Smooth muscle cell of the brain vasculature (primary cell): Measurements from ENCODE around the gene LST1.
"Not testable (repeated sequence)": the region's sequence is repeated elsewhere in the genome, so short reads cannot be mapped to it uniquely, and the experiment has no call there.

Source experiments
- DNase-seq: peaks from one replicate; pipeline ENCODE4 v3.0.0-alpha.2; 2012; ENCODE audit warnings: low read depth, low spot score

Gene LST1

DNA sequence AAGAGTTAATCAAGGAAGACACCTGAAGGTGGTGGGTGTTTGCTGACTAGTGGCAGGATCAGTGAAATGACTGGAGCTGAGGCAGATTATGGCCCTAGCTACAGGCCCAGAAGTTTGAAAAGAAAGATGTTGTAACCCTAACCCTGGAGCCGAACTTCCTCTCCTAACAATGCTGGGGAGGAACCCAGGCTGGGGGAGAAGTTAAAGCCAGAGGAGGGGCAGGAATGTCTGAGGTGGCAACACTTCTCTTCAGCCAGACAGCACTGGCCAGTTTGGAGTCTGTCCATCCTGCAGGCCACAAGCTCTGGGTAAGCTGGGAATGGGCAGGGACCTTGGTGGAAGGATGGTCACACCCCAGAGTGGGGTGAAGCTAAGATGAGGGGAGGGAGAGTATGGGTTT is at the start of gene LST1:
LST1 (plus strand) TSS at position 270 of the 400 bp plus-strand sequence. CDS start 1,023 bp downstream, outside the sequence.
- no peak for DNase-seq

DNA sequence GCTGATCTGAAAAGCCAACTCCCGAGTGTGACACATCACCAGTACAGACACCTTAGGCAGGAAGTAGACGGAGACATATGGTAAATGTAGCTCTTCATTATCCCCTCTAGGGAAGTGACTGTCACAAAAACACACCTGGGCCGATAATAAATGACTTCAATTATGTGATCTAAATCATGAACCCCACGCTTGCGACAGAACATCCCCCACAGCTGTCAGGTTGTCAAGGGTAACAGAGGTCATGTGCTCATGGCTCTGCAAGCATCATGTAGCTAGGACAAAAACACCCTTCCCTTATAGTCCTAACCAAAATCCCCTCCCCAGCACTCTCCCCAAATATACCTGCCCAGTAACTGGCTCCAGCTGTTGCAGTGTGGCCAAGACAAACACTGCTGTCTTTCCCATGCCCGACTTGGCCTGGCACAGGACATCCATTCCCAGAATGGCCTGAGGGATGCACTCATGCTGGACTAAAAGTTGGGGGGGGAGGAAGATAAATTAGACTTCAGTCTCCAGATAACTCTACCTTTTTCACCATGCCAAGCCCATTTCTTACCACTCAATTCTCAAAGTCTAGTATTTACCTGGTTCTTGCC is 47.2 kb upstream of the LST1 start:
- DNase-seq: no peak

DNA sequence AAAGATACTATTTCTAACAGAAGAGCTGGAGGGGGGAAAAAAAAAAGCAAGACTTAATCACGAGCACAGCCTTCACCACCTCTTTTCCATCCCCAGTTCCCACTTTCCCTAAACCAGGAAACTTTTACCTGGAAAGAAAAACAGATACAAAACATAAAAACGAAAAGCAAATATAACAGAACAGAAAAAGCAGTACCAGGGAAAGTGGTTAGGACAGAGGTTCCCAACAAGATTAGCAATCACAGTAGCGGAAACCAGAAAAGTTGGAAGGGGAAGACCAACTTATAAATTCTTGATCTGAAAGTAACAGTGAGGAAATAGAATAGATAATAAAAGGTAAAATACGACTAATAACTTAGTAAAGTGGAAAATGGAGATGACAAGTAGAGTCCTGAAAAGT is 45.4 kb upstream of the LST1 start:
- no peak for DNase-seq

DNA sequence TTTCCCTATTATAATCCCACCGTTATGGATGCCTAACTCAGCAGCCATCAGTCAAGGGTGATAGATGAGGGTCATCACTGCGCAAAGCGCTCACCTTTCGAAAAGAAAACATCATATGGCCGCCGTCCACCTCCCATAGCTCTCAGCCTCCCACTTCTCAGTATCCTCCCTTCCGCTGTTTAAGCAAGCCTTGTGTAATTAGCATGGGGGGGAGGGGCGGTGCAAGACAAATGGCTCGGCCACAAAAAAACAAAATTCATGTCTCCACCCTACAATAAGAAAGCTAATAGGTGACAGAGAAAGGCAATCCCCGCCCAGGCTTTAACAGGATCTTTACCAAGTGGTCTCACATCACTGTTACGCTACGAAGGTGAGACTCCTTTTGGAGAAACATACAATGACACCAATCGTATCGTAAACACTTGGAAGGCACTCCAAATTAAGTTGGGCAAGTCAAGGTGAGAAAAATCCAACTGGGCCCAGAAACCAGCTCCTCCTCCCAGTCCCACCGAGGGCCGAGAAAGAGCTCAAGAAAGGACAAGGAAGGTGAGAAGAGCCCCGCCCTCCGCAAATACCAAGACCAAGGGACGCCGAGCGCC is 44.9 kb upstream of the LST1 start:
- DNase-seq: no peak

DNA sequence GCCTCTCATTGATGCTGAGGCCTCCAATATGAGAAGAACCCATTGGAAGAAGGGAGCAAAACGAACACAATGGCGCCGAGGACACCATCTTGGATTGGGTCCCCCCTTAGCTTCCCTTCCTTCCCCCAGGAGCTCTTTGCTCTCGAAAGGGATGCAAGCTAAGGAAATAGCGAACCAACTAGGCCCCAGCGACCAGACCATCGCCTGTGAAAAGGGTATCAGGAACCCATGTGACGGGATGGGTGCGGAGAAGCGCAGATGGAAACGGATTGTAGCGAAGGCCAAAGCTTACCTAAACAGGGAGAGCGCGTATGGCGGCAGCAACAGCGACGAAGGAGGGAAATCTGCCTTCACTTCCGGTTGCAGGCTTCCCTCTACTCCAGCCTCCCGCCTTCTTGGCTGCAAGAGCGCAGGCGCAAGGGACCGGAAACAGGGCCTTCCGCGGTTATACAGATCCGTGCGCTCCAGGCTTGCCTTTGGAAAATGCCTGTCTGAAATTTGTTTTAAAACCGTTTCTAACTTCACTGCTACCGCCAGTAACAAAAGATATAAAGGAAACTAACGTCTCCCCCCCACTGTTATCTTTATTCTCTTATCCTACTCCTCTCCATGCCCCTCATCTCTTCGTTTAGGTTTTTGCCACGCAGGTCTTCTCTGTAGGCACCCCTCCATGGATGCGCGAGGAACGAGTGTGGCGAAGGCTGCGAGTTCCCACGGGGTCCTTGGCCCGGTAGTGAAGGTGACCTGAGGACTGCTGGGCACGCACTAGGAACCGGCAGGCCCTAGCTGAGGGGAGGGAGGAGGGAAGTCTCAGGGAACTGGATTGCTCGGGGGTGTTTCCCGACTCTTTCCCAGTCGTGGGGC is 44.2 kb upstream of the LST1 start, which contains the start of gene DDX39B:
DDX39B (minus strand) TSS at position 346 of the 864 bp plus-strand sequence. CDS start 1,471 bp downstream, outside the sequence.
- peak; percentile 95 for DNase-seq

DNA sequence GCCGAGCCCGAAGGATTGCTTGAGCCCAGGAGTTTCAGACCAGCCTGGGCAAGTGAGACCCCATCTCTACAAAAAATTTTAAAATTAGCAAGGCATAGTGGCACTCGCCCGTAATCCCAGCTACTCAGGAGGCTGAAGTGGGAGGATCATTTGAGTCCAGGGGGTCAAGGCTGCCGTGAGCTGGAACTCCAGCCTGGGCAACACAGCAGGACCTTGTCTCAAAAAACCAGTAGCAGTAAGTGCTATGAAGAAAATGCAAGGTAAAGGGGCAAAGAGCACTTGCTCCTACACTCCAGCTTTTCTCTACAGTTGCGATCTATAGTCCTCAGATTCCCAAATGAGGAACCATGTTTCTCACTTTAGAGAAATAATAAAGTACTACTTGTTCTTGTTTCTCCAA is 42.4 kb upstream of the LST1 start:
- DNase-seq: no peak

DNA sequence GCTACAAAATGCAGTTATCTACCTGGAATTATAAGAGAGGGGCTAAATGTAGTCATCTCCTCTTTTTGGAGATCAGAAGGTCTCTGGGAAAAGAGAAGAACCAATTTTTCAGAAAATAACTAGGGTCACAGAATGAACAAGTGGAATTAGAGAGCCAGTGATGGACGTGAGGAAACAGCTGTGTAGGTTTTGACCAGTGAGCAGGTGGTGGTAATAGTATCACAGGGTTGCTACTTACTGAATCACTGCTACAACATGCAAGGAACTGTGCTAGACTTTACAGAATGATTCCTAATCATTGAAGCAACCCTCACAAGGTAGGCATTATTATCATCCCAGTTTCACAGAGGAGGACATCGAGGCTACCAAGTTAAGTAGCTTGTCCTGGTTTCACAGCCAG is 41.4 kb upstream of the LST1 start:
- DNase-seq: no peak

DNA sequence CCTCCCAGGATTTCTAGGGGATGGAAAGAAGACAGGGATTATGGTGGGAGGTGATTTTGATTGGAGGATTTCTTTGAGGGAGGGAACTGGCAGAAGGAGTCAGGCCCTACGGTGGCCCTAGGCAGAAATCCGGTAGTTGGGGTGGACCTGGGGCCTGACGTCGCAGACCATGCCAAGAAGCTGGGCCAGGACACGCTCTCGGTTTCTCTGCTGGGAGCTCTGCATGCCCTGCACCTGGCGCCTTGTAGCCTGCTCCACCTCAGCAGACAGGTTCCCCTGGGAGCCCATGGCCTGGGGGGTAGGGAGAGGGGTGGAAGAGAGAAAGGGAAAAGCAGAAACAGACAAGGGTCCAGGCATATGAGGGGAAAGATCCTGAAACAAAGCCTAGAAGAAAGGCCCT is 40.8 kb upstream of the LST1 start:
- no peak for DNase-seq

DNA sequence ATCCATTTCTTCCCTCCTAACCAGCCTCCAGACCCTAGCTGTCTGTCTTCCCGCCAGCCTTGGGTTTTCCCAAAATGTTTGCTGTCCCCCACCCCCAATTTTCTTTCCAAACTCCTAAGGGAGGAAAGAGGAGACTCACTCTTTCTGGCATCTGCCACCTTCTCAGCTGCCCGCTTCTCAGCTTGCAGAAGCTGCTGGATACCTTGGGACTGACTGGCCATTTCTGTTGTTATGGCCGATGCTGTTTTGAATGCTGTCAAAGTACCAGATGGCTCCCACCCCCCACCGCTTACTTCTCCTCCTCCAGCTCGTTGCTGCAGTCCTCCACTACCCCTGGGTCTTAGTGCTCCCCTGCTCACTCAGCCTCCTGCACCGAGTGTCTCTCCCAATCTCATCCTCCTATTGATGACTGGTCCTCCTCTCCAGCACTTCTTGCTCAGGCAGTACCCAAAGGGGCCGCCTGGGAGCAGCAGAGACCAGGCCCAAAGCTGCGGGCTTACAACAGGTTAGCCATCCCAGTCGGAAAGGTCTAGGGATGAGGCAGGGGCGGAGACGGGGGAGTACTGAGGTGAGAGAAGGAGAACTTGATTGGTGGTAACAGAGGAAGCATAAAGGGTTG is 39.6 kb upstream of the LST1 start, which contains the start of gene ATP6V1G2:
ATP6V1G2 (minus strand) TSS at position 270 of the 619 bp plus-strand sequence; CDS start at position 221, 49 bp downstream.
- DNase-seq: peak; percentile 92

- peak; percentile 96 for DNase-seq
These were observed 38.9 kb upstream of the LST1 start, which contains the start of gene NFKBIL1 for GRCh38 chr6:31546958-31547726. TSS of gene NFKBIL1 (plus strand) at chr6:31547608. CDS start at chr6:31547695, 87 bp downstream.

DNA sequence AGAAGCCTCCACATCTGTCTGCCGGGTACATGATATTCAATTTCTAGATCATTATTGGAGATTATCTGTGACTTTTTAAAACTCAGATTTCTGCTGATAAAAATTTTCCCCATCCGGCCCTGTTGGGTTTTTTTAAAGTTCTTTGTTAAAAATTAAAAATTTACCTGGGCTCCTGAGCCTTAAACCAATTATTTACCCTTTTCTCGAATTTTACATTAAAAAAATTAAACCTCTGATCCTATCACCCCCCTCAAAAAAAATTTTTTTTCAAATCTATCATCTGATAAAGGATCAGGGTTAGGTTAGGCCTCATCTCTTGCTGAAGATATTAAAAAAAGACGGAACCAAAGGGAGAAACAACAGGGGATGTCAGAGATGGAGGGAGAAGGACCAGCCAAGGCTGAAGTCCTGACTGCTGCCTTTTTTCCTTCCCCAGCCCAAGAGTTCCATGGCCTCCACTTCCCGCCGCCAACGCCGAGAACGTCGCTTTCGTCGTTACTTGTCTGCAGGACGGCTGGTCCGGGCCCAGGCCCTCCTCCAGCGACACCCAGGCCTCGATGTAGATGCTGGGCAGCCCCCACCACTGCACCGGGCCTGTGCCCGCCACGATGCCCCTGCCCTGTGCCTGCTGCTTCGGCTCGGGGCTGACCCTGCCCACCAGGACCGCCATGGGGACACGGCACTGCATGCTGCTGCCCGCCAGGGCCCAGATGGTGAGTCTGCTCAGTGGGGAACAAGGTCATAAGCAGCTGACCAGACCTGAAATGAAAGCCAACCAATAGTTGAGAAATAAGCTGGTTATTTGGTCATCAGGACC is 38.1 kb upstream of the LST1 start:
- no peak for DNase-seq

DNA sequence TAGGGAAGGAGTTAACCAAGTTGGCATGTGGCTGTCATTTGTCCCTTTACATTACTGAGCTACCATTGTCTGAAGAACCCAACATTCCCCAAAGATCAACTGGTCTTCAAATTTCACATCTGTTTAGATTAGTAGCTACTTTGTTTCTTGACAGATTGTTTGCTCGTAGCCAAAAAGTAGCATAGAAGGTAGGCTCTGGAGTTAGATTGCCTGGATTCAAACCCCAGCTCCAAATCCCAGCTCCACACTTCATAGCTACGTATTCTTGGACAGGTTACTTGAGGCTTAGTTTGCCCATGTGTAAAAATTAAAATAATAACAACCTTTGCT is 37.6 kb upstream of the LST1 start:
- DNase-seq: no peak

DNA sequence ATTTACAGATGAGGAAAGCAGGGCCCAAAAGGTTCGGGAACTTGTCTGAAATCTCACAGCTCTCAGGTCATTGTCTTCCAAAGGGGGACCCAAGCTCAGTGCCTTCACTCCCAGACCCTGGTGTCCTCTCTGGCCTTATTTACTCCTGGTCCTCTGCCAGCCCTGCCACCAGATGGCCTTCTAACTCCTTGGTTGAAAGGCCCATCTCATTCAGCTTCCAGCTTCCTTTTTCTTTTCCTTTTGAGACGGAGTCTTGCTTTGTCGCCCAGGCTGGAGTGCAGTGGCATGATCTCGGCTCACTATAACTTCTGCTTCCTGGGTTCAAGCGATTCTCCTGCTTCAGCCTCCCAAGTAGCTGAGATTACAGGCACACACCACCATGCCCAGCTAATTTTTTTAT is 34.7 kb upstream of the LST1 start:
- DNase-seq: not testable (repeated sequence)

- DNase-seq: no peak
These were observed 29.8 kb upstream of the LST1 start for GRCh38 chr6:31556307-31556706.

DNA sequence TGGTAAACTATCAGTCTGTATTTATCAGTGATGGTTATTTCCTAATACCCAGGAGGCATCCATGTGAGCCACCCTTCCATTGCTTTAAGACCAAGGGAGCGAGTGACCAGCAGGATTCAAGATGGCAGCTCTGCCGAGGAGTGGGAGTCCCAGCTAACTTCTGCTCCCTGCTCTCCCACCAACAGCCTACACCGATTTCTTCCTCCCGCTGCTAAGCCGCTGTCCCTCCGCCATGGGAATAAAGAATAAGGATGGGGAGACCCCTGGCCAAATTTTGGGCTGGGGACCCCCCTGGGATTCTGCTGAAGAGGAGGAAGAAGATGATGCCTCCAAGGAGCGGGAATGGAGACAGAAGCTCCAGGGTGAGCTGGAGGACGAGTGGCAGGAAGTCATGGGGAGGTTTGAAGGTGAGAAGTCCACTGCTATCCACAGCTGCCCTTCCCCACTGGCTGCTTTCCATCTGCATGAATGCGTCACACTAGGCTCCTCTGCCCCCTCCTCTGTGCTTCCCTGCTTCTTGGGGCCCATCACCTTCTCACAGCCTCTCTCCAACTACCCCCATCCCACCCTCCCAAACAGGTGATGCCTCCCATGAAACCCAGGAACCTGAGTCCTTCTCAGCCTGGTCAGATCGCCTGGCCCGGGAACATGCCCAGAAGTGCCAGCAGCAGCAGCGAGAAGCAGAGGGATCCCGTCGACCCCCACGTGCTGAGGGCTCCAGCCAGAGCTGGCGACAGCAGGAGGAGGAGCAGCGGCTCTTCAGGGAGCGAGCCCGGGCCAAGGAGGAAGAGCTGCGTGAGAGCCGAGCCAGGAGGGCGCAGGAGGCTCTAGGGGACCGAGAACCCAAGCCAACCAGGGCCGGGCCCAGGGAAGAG is 28.4 kb upstream of the LST1 start:
- no peak for DNase-seq

DNA sequence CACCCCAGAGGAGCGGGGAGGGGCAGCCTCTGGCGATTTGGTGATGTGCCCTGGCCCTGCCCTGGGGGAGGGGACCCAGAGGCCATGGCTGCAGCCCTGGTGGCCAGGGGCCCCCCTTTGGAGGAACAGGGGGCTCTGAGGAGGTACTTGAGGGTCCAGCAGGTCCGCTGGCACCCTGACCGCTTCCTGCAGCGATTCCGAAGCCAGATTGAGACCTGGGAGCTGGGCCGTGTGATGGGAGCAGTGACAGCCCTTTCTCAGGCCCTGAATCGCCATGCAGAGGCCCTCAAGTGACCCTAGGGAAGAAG is 27.8 kb upstream of the LST1 start:
- DNase-seq: no peak

DNA sequence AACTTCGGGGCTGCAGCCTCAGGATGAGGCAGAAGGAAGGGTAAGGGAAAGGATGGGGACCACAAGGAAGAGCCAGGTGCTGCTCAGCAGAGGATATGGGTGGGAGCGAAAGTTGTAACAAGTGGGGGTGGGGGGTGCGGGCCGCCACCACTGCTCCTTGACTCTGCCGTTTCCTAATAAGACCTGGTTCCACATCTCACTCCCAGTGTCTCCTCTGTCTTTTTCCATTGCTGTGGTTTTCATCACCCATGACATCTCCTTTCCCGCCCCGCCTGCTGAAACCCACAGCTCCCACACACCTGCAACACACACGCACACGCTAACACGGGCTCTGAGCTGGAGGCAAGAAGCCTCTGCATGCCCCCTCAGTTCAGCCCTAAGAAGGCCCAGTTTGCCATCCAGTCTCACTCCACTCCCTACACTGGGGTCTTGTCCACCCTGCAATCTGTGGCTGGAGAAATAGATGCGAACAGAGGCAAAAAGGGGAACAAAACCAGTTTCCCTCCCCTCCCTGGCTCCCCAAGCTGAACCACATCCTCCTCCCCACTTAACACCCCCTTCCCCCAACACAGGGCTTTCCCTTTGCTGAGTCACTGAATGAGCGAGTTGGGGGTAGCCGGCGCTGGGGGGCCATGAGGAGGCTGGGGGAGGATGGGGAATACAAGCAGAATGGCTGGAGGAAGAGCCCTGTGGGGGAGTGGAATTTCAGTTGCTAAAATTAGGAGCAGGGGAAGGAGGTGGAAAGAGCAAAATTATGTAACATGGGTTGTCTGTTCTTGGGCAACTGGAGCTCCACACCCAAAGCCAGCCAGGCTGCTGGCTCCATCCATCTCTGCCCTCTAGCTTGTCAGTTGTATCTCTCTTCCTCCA is 27.2 kb upstream of the LST1 start:
- no peak for DNase-seq

DNA sequence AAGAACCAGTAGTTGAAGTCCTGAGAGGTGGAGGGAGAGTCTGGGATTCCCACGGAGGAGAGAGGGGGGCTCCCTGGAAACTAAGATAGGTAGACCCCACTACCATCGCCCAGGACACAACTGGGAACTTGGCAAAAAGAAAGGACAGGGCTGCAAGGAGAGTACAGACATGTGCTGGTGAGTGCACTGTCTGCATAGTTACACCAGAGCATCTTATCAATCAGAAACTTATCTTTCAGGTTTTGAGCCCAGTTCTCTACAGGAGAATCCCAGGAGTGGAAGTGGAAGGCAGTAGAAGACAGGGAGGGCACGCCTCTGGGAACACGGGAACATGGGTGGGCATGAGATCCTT is 26.5 kb upstream of the LST1 start:
- DNase-seq: no peak
